SIG-M5 (cell line): ENCODE data around the gene RRAGD.

Experiments used
- DNase-seq: peaks from one replicate; lab custom pipeline; 2025; lab: John Stamatoyannopoulos, UW

RRAGD gene

GRCh38 chr6:89375427-89376267 lies 36.4 kb downstream of the RRAGD start:
- DNase-seq, result peak; percentile 44

- DNase-seq, result no peak
These were observed 39.6 kb downstream of the RRAGD start for GRCh38 chr6:89372506-89372901.

GRCh38 chr6:89371849-89372505 lies 40.1 kb downstream of the RRAGD start:
- DNase-seq, result no peak

GRCh38 chr6:89368999-89369398 lies 43.1 kb downstream of the RRAGD start:
- DNase-seq, result no peak

DNA sequence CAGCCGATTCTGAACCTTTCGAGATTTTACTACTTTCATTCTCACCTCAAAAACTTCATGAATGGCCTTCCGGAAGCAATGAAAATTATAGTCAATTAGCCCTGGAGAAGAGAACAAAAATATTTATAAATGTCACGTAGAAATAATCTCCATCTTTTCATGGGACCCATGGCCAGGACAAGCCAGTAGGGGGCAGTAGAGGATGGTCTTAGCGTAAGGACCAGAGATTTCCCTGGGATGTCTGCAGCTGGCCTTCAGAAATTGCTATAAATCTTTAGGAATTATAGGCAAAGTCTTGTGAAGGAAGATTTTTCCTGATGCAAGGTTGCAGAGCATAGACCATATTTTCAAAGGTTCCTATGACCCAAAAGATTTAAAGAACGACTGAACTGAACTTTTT lies 44.0 kb downstream of the RRAGD start:
- no peak for DNase-seq

DNA sequence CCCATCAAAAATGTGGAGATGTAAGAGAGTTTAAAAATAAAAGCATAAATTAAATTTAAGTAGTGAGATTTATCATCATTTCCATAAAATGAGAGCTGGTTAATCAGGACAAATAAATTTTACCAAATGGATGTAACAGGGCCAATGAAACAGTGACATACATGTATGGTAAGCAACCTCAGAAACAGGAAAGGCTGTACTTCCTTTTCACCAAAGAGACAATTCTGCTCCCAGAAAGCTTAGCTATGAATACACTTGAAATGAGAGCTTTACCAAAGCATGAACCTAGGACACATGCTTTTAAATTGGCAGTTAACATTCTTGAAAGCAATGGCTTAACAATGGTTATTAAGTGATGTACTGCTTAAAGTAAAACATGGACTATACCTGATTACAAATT lies 47.5 kb downstream of the RRAGD start:
- no peak for DNase-seq

DNA sequence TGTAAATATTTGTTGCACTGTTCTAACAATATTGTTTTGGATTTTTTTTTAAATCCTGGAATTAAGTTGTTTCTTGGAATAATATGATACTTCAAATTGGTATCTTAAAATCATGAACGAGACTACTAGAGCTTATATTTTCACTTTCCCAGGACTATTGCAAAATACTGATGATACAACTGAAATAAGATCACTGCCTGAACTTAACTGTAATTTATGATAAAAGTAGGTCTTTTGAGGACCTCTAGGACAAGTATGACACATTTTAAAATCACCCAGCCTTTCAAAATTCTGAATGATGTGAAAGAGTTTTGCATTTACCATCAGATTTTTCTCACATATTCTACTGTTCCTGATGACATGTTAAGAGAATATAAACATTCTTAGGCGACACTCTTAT lies 50.9 kb downstream of the RRAGD start:
- DNase-seq, result no peak

DNA sequence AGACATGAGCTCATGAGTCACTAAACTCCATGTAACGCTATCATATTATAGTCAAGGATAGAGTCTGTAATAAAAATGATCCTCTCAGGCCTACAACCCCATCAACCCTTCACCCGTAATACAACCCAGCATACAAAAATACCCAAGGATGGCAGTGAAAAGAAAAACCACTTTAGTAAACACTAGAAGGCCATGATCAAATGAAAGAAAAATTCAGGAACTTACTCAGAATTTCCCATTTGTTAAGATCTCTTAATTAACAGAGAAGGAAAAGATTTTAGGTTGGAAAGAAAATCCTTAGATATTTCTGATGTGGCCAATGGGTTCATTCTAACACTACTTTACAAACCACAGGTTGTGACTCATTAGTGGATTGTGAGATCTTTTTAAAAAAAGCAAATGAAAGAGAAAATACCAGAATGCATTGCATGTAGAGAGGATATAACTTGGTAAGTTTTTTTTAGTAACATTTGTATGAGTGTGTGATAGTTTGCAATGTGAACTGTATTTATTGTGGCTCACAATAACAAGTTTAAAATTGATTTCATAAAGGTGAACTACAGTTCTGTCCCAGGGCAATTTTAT lies 51.6 kb downstream of the RRAGD start:
- no peak for DNase-seq

GRCh38 chr6:89359561-89359960 lies 52.5 kb downstream of the RRAGD start:
- no peak for DNase-seq

GRCh38 chr6:89357390-89357789 lies 54.7 kb downstream of the RRAGD start:
- DNase-seq, result no peak

DNA sequence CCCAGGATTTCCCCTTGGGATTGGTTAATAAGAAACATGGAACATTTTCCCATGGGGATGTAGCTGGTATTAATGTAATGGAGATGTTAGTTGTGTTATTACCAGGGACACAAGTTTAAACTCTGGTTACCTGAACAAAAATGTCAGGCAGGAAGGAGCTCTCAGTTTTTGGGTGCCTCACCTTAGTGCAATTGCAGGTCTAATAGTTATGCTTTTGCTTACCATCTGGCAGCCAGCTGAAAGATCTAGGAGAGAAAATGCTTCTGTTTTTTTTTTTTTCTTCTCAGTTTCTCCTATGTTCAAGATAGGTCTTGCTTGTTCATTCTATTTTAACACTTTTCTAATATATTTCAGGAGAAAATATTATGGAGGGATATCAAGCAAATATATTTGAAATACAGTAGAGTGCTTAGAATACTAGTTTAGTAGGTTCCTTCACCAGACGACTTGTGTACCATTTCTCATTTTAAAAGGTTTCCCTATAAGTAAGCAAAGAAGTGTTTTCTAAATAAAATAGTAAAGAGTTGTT lies 55.4 kb downstream of the RRAGD start:
- no peak for DNase-seq

GRCh38 chr6:89355511-89356194 lies 56.4 kb downstream of the RRAGD start:
- no peak for DNase-seq

GRCh38 chr6:89353702-89354392 lies 58.2 kb downstream of the RRAGD start:
- DNase-seq, result no peak

DNA sequence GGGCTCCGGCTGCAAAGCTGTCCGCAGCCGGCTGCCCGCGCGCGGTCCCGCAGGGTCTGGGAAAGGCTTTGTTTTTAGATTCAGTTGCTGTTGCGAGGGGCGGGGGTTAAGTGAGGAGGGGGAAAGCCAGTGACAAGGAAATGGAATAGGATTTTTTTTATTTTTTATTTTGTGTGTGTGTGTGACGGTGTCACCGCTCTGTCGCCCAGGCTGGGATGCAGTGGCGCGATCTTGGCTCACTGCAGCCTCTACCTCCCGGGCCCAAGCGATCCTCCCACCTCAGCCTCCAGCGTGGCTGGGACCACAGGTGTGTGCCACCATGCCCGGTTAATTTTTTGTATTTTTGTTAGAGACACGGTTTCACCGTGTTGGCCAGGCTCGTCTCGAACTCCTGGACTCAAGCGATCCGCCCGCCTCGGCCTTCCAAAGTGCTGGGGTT lies 58.9 kb downstream of the RRAGD start:
- no peak for DNase-seq

- DNase-seq, result no peak
These were observed 59.6 kb downstream of the RRAGD start, which contains the start of gene UBE2J1 for GRCh38 chr6:89352278-89353117. Gene UBE2J1, minus strand, starts transcription at chr6:89352722. Its CDS starts 153 bp downstream, at chr6:89352569.

- no peak for DNase-seq
These were observed 60.3 kb downstream of the RRAGD start for GRCh38 chr6:89351671-89352277.

GRCh38 chr6:89350281-89350966 lies 61.6 kb downstream of the RRAGD start:
- peak; percentile 82 for DNase-seq

GRCh38 chr6:89348372-89348771 lies 63.7 kb downstream of the RRAGD start:
- DNase-seq, result no peak

- DNase-seq, result no peak
These were observed 64.2 kb downstream of the RRAGD start for GRCh38 chr6:89347825-89348224.

DNA sequence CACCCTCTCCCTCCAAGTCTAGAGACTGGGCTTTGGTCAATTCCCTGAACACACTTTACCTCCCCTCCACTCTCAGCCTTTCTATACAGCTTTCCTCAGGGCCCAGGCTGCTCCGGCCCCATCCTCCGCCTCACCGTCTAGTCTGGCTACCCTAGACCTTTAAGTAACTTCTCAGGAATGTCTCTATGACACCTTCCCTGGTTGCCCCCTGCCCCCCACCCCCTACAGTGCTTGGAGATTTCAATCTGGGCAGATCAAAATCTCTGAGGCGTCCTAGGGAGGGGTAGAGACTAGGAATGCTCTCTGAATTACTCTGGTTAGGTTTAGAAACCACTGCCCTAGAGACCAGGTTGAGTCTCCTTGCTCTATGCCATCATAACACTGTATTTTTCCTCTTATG lies 65.6 kb downstream of the RRAGD start:
- no peak for DNase-seq
